OCI-LY7 (cell line): ENCODE data around the gene PGK1.

Experiments used
- CTCF ChIP-seq: fragments of 200-600 bp; sonication (generic); conservative IDR thresholded peaks from 2 replicates; pipeline ENCODE4 v1.5.1; 2014; ENCODE audit warnings: mild to moderate bottlenecking, antibody characterized with exemption, low read length, moderate library complexity, mixed read lengths
- EZH2phosphoT487 ChIP-seq: fragments of 200-600 bp; sonication (generic); IDR thresholded peaks from 2 replicates; pipeline ENCODE4 v1.6.1; 2018; ENCODE audit warnings: low read depth, borderline replicate concordance, mild to moderate bottlenecking, mixed run types, antibody characterized with exemption, low read length, moderate library complexity, mixed read lengths

GRCh38 chrX:78071331-78071730 lies 32.7 kb upstream of the PGK1 start:
- TF ChIP-seq CTCF: no peak
- TF ChIP-seq EZH2phosphoT487: no peak
